ENCODE results near the gene PLXNA2.
A peak's percentile ranks its signal among the peaks of the same experiment; 100 is the strongest.

PLXNA2 gene

GRCh38 chr1:208175508-208175895, 68.7 kb downstream of the PLXNA2 start:
- no peak for DNase-seq

DNA sequence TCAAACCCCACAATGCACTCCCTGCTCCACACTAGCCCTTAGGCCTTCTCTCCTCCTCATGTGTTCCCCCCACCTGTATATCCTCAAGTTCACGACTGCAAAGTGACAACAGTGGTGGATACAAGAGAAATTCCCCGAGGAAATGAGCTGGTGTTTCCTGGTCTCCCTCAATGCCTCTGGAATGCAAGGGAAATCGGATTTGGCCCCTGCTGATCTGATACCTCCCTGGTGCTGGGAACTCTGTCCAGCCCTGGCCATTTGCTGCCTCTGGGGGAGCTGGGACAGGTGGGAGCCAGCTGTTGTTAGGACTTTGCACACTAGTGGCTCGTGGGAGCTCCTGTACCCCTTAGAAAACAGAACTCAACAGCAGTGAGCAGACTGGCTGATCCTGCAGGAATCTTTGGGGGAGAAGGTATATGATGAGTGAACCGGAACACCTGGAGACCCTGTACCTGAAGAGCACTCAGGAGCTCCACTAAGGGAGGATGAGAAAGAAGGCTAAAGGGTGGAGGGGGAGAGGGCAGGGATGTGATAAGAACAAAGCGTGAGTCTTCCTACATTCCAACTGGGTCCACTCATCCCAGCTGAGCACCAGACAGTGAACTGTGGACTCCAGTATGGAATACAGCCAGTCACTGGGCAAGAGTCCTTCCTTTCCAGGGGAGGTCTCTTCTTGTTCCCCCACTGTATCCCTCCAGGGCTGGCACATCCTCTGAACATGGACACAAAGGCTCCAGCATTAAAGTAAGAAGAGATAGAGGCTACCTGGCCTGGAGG, 69.3 kb downstream of the PLXNA2 start:
- no peak for DNase-seq

- no peak for DNase-seq
Measured at GRCh38 chr1:208174200-208174599, 70.0 kb downstream of the PLXNA2 start.

- DNase-seq = no peak
Measured at GRCh38 chr1:208173749-208174148, 70.4 kb downstream of the PLXNA2 start.

DNA sequence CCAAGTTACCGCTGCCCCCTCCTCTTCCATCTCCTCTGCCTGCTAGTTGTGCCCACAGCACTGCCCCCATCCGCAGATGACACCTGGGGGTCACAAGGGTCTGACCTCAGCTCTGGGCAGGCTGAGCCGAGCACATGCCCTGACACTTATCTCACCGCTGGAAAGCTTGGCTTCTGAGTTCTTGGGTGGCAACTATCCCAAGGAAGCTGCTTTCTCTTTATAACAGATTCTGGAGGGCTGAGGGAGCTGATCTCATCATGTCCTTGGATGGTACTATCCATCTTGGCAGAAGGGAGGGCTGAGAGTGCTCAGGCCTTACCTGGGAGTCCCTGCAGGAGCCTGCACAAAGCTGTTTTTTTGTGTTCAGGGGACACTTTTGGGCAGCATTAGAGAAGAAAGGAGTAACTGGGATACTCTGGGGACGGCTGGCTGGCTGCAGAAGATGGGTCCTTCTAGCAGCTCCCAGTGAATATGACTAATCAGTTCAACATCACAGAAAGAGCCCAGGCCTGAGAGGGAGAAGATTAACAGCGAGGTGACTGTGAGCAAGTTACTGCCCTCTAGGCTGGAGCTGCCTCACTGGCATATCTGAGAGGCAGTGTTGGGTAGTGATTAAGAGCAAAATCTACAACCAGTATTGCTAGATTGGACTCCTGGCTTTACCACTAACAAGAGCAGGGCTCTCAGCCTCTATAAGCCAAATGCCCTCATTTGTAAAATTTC, 71.6 kb downstream of the PLXNA2 start:
- no peak for DNase-seq

DNA sequence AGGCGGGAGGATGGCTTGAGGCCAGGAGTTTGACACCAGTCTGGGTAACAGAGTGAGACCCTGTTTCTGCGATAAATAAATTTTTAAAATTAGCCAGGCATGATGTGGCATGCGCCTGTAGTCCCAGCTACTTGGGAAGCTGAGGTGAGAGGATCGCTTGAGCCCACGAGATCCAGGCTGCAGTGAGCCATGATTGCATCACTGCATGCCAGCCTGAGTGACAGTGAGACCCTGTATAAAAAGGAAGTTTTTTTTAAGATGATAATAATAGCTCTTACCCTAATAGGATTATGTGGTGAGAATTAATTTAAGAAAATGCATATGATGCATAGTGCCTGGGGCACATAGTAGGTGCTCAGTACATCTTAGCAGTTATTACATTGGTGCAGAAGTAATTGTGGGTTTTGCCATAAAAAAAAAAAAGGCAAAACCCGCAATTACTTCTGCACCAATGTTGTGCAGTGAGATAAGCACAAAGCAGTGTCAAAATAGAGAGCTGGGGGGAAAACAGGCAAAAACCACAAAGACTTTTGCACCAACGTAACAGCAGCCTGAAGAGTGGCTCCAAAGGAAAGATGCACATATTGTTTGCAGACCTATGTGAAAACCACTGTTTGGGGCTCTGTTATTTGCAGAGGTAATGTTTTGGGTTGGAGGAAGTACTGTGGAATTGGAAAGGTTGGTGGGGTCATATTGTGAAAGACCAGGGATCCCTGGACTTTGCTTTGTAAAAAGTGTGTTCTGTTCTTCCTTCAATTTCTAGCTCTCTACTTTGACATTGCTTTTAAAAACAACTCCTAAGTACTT, 72.4 kb downstream of the PLXNA2 start:
- no peak for DNase-seq

GRCh38 chr1:208170252-208170651, 73.9 kb downstream of the PLXNA2 start:
- DNase-seq = peak; percentile 77

DNA sequence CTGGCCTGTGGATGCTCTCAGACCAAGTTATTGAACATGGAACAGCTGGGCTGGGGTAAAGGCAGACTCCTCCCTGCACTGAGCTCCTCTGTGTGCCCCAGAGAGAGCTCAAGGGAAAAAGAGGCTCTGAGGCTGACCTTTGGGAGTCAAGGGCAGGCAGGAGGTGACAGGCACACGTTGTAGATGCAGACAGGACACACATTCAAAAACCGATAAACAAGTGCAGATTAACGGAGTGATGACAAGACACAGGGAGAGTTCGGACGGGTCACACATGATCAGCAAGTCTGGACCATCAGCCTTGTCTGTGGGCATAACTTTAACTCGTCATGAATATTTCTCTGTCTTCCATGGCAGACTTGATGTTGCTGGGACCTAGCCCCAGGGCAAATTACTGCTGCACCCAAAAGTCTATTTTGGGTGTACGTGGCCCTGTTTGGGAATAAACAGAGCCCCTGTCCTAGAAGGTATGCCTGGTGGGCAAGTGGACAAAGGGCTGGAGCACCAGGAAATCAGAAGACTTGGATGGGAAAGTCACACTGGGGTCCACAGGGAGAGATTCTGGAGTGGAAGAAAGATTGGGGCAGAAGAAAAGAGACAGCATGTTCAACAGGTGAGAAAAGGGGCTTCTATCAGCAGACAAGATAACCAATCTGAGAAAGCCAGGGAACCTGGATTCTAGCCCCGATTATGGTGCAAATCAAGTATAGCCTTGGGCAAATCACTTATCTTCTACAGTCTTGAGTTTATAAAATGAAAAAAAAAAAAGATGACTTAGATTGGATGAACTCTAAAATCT, 74.9 kb downstream of the PLXNA2 start:
- no peak for DNase-seq

GRCh38 chr1:208167261-208167869, 76.8 kb downstream of the PLXNA2 start:
- no peak for DNase-seq

DNA sequence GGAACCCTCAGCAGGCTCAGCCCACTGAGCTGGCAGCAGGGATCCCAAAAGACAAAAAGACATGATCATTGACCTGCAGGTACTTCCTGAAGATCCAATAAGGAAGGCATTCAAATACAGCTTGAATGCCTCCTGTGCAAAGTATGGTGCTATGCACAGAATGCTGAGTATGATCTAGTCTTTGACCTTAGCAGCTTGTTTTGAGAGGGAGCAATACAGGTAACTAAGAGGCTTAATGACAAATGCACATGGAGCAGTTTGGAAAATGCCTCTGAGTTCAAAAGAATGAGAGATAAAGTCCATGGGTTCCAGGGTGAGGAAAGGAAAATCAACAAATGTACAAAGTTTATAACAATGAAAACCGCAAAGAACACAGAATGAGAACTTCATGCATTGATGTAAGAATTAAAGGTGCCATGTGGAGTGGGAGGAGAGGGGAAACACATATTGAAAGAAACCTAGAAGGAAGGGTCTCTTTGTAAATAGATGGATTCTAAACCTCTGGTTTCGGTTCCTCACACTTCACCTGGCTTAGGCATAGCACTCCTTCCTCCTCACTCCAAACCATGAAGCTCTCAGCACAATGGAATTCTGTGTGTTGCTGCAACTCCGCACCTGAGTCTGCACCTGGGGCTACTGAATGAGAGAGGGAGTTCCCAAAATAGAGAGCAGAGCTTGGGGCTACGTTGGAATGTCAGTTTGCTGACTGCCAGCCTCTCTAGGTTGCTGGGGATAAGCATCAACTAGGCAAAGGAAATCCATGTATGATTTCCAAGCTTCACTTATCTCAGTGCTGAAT, 77.6 kb downstream of the PLXNA2 start:
- DNase-seq = no peak

GRCh38 chr1:208165659-208166058, 78.5 kb downstream of the PLXNA2 start:
- DNase-seq = no peak

DNA sequence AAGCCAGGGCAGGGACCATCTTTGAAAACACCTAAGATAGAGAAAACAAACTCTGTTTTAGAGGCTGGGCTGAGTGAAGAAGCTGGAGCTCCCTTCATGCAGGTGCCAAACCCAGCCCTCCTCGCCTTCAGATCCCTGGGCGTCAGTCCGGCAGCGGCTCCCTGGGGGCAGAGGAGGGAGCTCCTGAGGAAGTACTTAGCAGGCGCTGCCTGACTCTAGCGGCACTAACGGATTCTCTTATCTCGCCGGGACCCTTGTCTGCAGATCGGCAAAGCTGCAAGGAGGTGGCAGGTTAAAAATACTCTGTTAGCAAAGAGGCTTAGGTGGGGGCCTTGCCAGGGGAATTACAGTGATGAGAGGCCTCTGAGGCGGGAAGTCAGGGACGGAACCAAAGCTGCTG, 79.6 kb downstream of the PLXNA2 start:
- no peak for DNase-seq

DNA sequence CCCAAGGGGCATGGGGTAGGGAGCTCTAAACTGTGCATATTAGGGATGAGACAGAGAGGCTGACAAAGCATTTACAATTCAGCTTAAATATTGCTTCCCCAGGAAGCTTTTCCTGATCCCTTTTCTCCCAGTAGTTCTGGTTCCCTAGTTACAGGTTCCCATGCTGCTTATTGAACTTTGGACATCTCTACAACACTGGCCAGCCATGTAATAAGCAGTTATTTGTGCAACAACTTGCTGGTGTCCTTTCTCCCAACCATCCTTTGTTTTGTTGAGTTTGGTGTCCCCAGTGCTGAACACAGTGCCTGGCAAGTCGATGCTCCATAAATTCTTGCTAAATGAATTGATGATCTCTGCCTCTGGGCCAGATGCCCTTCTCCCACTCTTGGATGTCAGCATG, 80.6 kb downstream of the PLXNA2 start:
- DNase-seq = no peak

- peak; percentile 58 for DNase-seq
Measured at GRCh38 chr1:208162903-208163302, 81.3 kb downstream of the PLXNA2 start.

- DNase-seq = no peak
Measured at GRCh38 chr1:208161656-208162375, 82.4 kb downstream of the PLXNA2 start.

- DNase-seq = no peak
Measured at GRCh38 chr1:208161005-208161404, 83.2 kb downstream of the PLXNA2 start.

GRCh38 chr1:208160259-208160819, 83.8 kb downstream of the PLXNA2 start:
- DNase-seq = no peak

DNA sequence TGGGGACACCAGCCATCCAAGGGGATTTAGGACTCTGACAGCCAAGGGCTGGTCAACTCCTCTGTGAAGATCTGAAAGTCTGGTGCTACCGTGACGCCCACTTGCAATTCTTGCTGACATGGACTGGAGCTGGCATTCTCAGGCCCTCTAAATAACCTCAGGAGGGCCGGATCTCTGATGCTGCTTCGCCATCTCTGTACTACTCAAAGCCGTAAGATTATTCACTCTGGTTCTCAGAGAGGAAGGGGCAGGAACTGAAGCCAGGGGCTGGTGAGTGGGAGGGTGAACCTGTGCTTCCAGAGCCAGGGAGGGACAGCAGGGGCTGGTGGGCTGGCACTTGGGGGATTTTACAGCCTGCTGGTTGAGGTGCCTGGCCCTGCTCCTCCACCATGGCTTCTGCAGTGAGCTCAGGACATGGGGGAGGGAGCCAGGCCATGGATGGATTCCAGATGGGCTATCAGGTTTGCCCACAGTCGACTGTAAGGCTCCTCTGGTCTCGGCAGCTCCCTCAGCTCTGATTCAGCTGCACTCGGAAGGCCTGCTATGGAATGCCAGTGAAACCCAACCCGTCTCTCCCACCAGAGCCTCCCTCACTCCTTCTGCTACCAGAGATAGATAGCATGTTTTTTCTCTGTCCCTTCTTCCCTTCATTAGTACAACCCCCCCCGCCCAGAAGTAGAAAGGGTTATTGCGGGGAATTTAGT, 84.5 kb downstream of the PLXNA2 start:
- no peak for DNase-seq

DNA sequence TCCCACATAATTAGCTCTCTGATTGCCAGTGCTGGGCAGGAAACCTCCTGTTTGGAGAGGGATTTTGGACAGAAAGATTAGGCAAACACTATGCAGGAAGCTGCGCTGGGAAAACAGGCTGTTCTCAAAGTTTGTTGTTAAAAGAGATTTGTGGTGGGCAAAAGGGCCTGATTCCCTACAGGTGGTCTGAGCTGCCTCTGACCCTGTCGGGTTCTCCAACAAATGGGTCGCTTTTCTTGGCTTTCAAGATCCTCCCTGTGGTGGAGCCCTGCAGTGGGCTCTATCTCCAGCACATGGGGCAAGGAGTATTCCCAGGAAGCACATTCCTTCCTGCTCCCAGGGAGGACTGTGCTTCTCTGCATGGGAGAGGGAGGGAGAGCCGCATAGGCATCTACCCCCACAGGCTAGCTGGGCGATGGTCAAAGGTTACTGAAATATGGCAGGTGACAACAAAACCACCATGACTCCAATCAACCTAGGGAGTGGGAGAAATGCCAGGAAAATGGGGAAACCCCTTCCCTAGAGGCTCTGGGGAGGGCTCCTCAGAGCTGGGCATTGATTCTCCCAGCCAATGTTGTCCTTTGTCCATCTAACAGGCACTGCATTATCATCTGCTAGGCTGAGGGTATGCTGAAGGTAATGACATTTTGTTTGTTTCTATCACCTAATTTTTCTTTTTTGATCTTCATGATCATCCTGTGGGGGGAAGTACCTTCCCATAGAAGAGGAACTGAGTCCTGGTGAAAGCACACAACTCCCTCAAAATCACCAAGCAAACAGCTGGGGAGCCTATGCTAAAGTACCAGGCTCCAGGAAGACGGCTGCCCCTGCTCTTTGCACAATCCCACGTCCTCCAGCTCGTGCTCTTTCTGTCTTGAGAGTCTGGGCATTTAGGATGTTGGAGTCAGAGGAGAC, 85.3 kb downstream of the PLXNA2 start:
- DNase-seq = no peak

All from DMS79 treated with DMSO at 0.1 percent for 48 hours (cell line).